Heart left ventricle (tissue), 13 donors: ENCODE results near the gene ARIH1.

Experiments
- CTCF ChIP-seq, 12 donors: fragments of 200-600 bp; sonication (generic) in 4 of 12; IDR thresholded peaks; one replicate each; pipeline versions ENCODE4 v1.5.0 to v1.8.0; 2018 to 2022; ENCODE audit warnings: antibody characterized with exemption in 12 of 12, mild to moderate bottlenecking in 5 of 12
- POLR2A ChIP-seq, 2 donors: fragments of 450-650 bp; IDR thresholded peaks; one replicate each; pipeline ENCODE4 v1.6.1; 2017; ENCODE audit warnings: antibody characterized with exemption in 2 of 2, mild to moderate bottlenecking in 2 of 2, moderate library complexity in 2 of 2
- donor health status: ischemic (EF 13 %, LVEDD 7.1; RV severe dilation, severe dysfunction).
- donor health status: DM: no; HTN: yes; CAD: no.
- donor health status: DM: no; HTN: no; CAD: no.
- donor health status: ischemic (EF 25% LVEDD 6.9; RV normal size, moderate dysfunction).
- donor health status: ischemic (EF 25% LVEDD 5.7; RV mildly dilated, moderate dysfunction).
- donor health status: ischemic (EF 35%, LVEDD 5.7; RV mildly dilated, moderate dysfunction).
- donor health status: nonischemic (EF 11% LVEDD 7.7; RV severe dilation, severe dysfunction).
- donor health status: DM: yes; HTN: yes; CAD: no.
- donor health status: PGD.
- donor health status: ischemic (EF 29% LVEDD 5.4; RV normal size, mild dysfunction).
- donor health status: nonischemic (EF 23%, LVEDD 6.1; RV moderate dilation, normal function).

DNA sequence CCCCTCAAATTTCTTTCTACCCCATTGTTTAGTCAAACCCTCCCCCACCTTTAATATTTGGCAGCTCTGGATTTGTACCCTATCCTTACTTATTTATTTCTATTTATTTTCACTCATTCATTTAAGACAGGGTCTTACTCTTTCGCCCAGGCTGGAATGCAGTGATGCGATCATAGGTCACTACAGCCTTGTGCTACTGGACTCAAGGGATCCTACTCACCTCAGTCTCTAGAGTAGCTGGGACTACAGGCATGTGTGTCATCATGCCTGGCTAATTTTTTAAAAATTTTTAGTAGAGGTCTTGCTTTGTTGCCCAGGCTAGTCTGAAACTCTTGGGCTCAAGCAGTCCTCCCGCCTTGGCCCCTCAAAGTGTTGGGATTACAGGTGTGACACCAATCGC is 35.4 kb downstream of the ARIH1 start:
- TF ChIP-seq CTCF (IDR thresholded peaks at IDR 0.05), result no peak
- TF ChIP-seq POLR2A (IDR thresholded peaks at IDR 0.05), result no peak
